ENCODE measurements around the gene ZKSCAN5. TPM values are rescaled to one million over a fixed set of nuclear protein-coding genes. Genes with fewer than 3 reads are reported as not detected.

ZKSCAN5 gene
- total and polyA plus RNA-seq, 2 donors (not counting 3 experiments of a cell fraction or from before 2014, with no cell fraction given): 4.3 to 9.7 TPM

DNA sequence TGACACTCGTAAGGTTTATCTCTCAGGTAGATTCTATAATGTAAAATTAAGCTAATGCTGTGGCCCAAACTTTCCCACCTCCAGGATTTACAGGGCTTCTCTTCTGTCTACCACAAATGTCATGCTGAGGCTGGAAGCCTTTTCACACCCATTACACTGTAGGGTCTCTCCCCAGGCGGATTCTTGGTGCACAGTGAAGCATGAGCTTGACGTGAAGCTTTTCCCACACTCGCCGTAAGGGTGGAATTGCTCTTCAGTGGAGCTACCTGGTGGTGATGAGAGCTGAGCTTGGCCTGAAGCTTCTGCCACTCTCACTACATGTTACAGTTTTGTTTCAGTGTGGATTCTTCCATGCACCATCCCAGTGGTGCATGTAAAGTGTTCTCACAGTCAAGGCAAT, 36.1 kb downstream of the ZKSCAN5 start:
- ChIA-PET POLR2A (no interaction called here), CTCF (interaction anchor here (0.6 kb wide), 1 partner anchor 101 kb away, joined by 3 read pairs; no protein-coding TSS in a partner anchor)
- no peak overlapping the region for H3K4me2 ChIP-seq (ENCODE audit: insufficient read depth, low read length)
- no peaks in the 10 kb centered on the region for H3K27me3 ChIP-seq (ENCODE audit: control insufficient read depth in 2 of 2, insufficient read depth in 2 of 2, low read length in 2 of 2)
- intact Hi-C loops (cut with micrococcal nuclease): no loop called here
- H3K9me3 ChIP-seq (replicated peaks; ENCODE audit: control insufficient read depth, insufficient read depth, low read length): no peaks in the 10 kb centered on the region
- H3K27ac ChIP-seq (ENCODE audit: insufficient read depth, low read depth, low read length): no peak overlapping the region
- H2AFZ ChIP-seq (ENCODE audit: low read depth, low read length): no peak overlapping the region
- H4K20me1 ChIP-seq (replicated peaks; ENCODE audit: control insufficient read depth, extremely low read depth, insufficient read depth, low read length): no peaks in the 10 kb centered on the region
- H3K9me1 ChIP-seq (replicated peaks; ENCODE audit: control insufficient read depth, extremely low read depth, insufficient read depth, low read length): no peaks in the 10 kb centered on the region
- no peaks in the 10 kb centered on the region for H3K79me2 ChIP-seq (ENCODE audit: control insufficient read depth, insufficient read depth, low read length)
- no peak for FAIRE-seq
- no peaks in the 10 kb centered on the region for H3K36me3 ChIP-seq (ENCODE audit: control insufficient read depth in 2 of 2, extremely low read depth in 1 of 2, insufficient read depth in 2 of 2, low read length in 2 of 2)
- TF ChIP-seq EZH2 (IDR thresholded peaks at IDR 0.05; ENCODE audit: borderline replicate concordance, low read depth, low read length, severe bottlenecking) (no peak), FOS (IDR thresholded peaks at IDR 0.05; ENCODE audit: borderline replicate concordance, insufficient read depth, low read length) (no peak), JUN (IDR thresholded peaks at IDR 0.05; ENCODE audit: borderline replicate concordance, insufficient read depth, insufficient read length, low read depth) (no peak)
- TF ChIP-seq, protein P1, sequence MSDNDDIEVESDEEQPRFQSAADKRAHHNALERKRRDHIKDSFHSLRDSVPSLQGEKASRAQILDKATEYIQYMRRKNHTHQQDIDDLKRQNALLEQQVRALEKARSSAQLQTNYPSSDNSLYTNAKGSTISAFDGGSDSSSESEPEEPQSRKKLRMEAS (IDR thresholded peaks at IDR 0.05; ENCODE audit: insufficient read depth, insufficient read length): no peak
- TF ChIP-seq, protein P2, sequence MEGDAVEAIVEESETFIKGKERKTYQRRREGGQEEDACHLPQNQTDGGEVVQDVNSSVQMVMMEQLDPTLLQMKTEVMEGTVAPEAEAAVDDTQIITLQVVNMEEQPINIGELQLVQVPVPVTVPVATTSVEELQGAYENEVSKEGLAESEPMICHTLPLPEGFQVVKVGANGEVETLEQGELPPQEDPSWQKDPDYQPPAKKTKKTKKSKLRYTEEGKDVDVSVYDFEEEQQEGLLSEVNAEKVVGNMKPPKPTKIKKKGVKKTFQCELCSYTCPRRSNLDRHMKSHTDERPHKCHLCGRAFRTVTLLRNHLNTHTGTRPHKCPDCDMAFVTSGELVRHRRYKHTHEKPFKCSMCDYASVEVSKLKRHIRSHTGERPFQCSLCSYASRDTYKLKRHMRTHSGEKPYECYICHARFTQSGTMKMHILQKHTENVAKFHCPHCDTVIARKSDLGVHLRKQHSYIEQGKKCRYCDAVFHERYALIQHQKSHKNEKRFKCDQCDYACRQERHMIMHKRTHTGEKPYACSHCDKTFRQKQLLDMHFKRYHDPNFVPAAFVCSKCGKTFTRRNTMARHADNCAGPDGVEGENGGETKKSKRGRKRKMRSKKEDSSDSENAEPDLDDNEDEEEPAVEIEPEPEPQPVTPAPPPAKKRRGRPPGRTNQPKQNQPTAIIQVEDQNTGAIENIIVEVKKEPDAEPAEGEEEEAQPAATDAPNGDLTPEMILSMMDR (IDR thresholded peaks at IDR 0.05; ENCODE audit: extremely low read depth in 1 of 2, insufficient read depth in 1 of 2, low read depth in 1 of 2, low read length in 2 of 2): no peak
- DNase-seq (ENCODE audit: low read depth, low spot score): no peak
- H3K9ac ChIP-seq (replicated peaks; ENCODE audit: extremely low read depth, insufficient read depth, low read length): no peak overlapping the region
- no TSS peak for BruUV-seq (replicated peaks)
- no peak overlapping the region for H3K4me3 ChIP-seq (replicated peaks in 1 of 3; ENCODE audit: insufficient read depth in 1 of 3, low read depth in 1 of 3, low read length in 3 of 3)
- dilution Hi-C loops (cut with MboI; ENCODE audit: extremely low pct_ligation_motif_present, low sequenced_read_pairs): no loop called here
- H3K4me1 ChIP-seq (ENCODE audit: control insufficient read depth, extremely low read depth, insufficient read depth, low read length): no peaks in the 10 kb centered on the region

DNA sequence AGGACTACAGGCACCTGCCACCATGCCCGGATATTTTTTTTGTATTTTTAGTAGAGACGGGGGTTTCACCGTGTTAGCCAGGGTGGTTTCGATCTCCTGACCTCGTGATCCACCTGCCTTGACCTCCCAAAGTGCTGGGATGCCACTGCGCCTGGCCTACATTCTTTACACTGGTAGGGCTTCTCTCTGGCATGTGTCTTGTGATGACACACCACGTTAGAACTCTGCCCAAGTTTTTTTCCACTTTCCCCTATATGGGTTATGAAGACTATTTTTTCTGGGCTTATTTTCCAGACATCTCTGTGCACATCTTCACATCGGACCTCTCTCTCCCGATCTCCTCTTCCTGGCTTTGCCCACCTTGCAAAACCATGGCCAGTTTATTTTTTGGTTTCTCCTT, 36.8 kb downstream of the ZKSCAN5 start:
- Histone ChIP-seq H3K27ac (ENCODE audit: insufficient read depth, low read depth, low read length) (no peak overlapping the region), H3K79me2 (ENCODE audit: control insufficient read depth, insufficient read depth, low read length) (no peaks in the 10 kb centered on the region), H2AFZ (ENCODE audit: low read depth, low read length) (no peak overlapping the region), H3K9me1 (replicated peaks; ENCODE audit: control insufficient read depth, extremely low read depth, insufficient read depth, low read length) (no peaks in the 10 kb centered on the region), H3K36me3 (ENCODE audit: control insufficient read depth in 2 of 2, extremely low read depth in 1 of 2, insufficient read depth in 2 of 2, low read length in 2 of 2) (no peaks in the 10 kb centered on the region), H3K4me1 (ENCODE audit: control insufficient read depth, extremely low read depth, insufficient read depth, low read length) (no peaks in the 10 kb centered on the region), H3K9ac (replicated peaks; ENCODE audit: extremely low read depth, insufficient read depth, low read length) (no peak overlapping the region), H3K9me3 (replicated peaks; ENCODE audit: control insufficient read depth, insufficient read depth, low read length) (no peaks in the 10 kb centered on the region), H3K27me3 (ENCODE audit: control insufficient read depth in 2 of 2, insufficient read depth in 2 of 2, low read length in 2 of 2) (no peaks in the 10 kb centered on the region), H3K4me3 (replicated peaks in 1 of 3; ENCODE audit: insufficient read depth in 1 of 3, low read depth in 1 of 3, low read length in 3 of 3) (no peak overlapping the region), H3K4me2 (ENCODE audit: insufficient read depth, low read length) (no peak overlapping the region), H4K20me1 (replicated peaks; ENCODE audit: control insufficient read depth, extremely low read depth, insufficient read depth, low read length) (no peaks in the 10 kb centered on the region)
- DNase-seq (ENCODE audit: low read depth, low spot score): no peak
- dilution Hi-C loops (cut with MboI; ENCODE audit: extremely low pct_ligation_motif_present, low sequenced_read_pairs) (no loop called here), intact Hi-C loops (cut with micrococcal nuclease) (no loop called here)
- FAIRE-seq: no peak
- ChIA-PET CTCF (no interaction called here), POLR2A (no interaction called here)
- BruUV-seq (replicated peaks): no TSS peak
- TF ChIP-seq EZH2 (IDR thresholded peaks at IDR 0.05; ENCODE audit: borderline replicate concordance, low read depth, low read length, severe bottlenecking): no peak
- TF ChIP-seq, protein P1 (IDR thresholded peaks at IDR 0.05; ENCODE audit: insufficient read depth, insufficient read length): no peak
- TF ChIP-seq, protein P2 (IDR thresholded peaks at IDR 0.05; ENCODE audit: extremely low read depth in 1 of 2, insufficient read depth in 1 of 2, low read depth in 1 of 2, low read length in 2 of 2): no peak
- no peak for TF ChIP-seq JUN (IDR thresholded peaks at IDR 0.05; ENCODE audit: borderline replicate concordance, insufficient read depth, insufficient read length, low read depth)
- no peak for TF ChIP-seq FOS (IDR thresholded peaks at IDR 0.05; ENCODE audit: borderline replicate concordance, insufficient read depth, low read length)
- no peak for TF ChIP-seq POLR2AphosphoS5 (IDR thresholded peaks at IDR 0.05; ENCODE audit: insufficient read depth, low read depth, low read length)
- TF ChIP-seq MYC (IDR thresholded peaks at IDR 0.05; ENCODE audit: low read depth, low read length): no peak
- TF ChIP-seq GATA2 (IDR thresholded peaks at IDR 0.05; ENCODE audit: insufficient read depth, insufficient read length, low read depth, low read length): no peak
- TF ChIP-seq POLR2A (IDR thresholded peaks at IDR 0.05; ENCODE audit: low read depth, low read length): no peak

Data from endothelial cell of umbilical vein (primary cell).